NCI-H1694 treated with DMSO at 0.1 percent for 48 hours (cell line): Measurements from ENCODE around the gene MKRN2OS.

Experiments
- DNase-seq: peaks from one replicate; lab custom pipeline; 2025; lab: John Stamatoyannopoulos, UW

The MKRN2OS gene

GRCh38 chr3:12513694-12514446 is 31.4 kb downstream of the MKRN2OS start:
- no peak for DNase-seq

GRCh38 chr3:12512534-12513118 is 32.7 kb downstream of the MKRN2OS start:
- DNase-seq, result no peak

GRCh38 chr3:12509466-12509865 is 35.8 kb downstream of the MKRN2OS start:
- DNase-seq, result no peak

GRCh38 chr3:12508291-12508700 is 37.0 kb downstream of the MKRN2OS start:
- no peak for DNase-seq

GRCh38 chr3:12507591-12508281 is 37.6 kb downstream of the MKRN2OS start:
- no peak for DNase-seq

- DNase-seq, result no peak
Observed at GRCh38 chr3:12506201-12506709, 39.0 kb downstream of the MKRN2OS start.

- no peak for DNase-seq
Observed at GRCh38 chr3:12503126-12503957, 42.0 kb downstream of the MKRN2OS start.

GRCh38 chr3:12501360-12502020 is 43.8 kb downstream of the MKRN2OS start:
- no peak for DNase-seq

GRCh38 chr3:12499474-12499873 is 45.8 kb downstream of the MKRN2OS start:
- DNase-seq, result no peak

GRCh38 chr3:12496453-12496761 is 48.9 kb downstream of the MKRN2OS start:
- DNase-seq, result no peak

- no peak for DNase-seq
Observed at GRCh38 chr3:12495749-12496452, 49.4 kb downstream of the MKRN2OS start.

GRCh38 chr3:12490547-12490946 is 54.8 kb downstream of the MKRN2OS start:
- no peak for DNase-seq

GRCh38 chr3:12489832-12490231 is 55.5 kb downstream of the MKRN2OS start:
- DNase-seq, result no peak
